HEK293 (cell line): ENCODE data around the gene THG1L.
A peak's percentile ranks its signal among the peaks of the same experiment; 100 is the strongest.

Experiments used
- KLF16 ChIP-seq: fragments of 450-650 bp; formaldehyde crosslinking; IDR thresholded peaks from 2 replicates; pipeline ENCODE4 v1.5.1; 2017; ENCODE audit warnings: missing biosample characterization, missing genetic modification characterization
- SETDB1 ChIP-seq: IDR thresholded peaks from one replicate; pipeline ENCODE4 v1.6.1; 2017; ENCODE audit warnings: mild to moderate bottlenecking, low read length, moderate library complexity, mixed read lengths; ENCODE audit not compliant: insufficient read length
- ZFP41 ChIP-seq: fragments of 450-650 bp; formaldehyde crosslinking; IDR thresholded peaks from 2 replicates; pipeline ENCODE4 v1.5.1; 2016; ENCODE audit warnings: missing biosample characterization, missing genetic modification characterization, borderline replicate concordance
- ZNF140 ChIP-seq: fragments of 450-650 bp; formaldehyde crosslinking; IDR thresholded peaks from 2 replicates; pipeline ENCODE4 v1.5.1; 2016; ENCODE audit warnings: missing biosample characterization, missing genetic modification characterization
- ZNF157 ChIP-seq: fragments of 450-650 bp; formaldehyde crosslinking; IDR thresholded peaks from 2 replicates; pipeline ENCODE4 v1.5.1; 2016; ENCODE audit warnings: missing biosample characterization, missing genetic modification characterization
- ZNF558 ChIP-seq: fragments of 450-650 bp; formaldehyde crosslinking; IDR thresholded peaks from 2 replicates; pipeline ENCODE4 v1.5.1; 2016; ENCODE audit warnings: missing biosample characterization, missing genetic modification characterization
- ZNF596 ChIP-seq: fragments of 450-650 bp; IDR thresholded peaks from 2 replicates; pipeline ENCODE4 v1.5.0; 2018; ENCODE audit warnings: missing biosample characterization, mild to moderate bottlenecking, missing genetic modification characterization, moderate library complexity
- ZNF600 ChIP-seq: fragments of 450-650 bp; formaldehyde crosslinking; IDR thresholded peaks from 2 replicates; pipeline ENCODE4 v1.5.1; 2016; ENCODE audit warnings: missing biosample characterization, missing genetic modification characterization
- ZNF670 ChIP-seq: fragments of 450-650 bp; formaldehyde crosslinking; IDR thresholded peaks from 2 replicates; pipeline ENCODE4 v1.5.1; 2016; ENCODE audit warnings: missing biosample characterization, missing genetic modification characterization, low read depth
- ZSCAN23 ChIP-seq: fragments of 450-650 bp; formaldehyde crosslinking; IDR thresholded peaks from 2 replicates; pipeline ENCODE4 v1.5.1; 2016; ENCODE audit warnings: missing biosample characterization, missing genetic modification characterization
- TF ChIP-seq, protein P1 (sequence below): fragments of 450-650 bp; formaldehyde crosslinking; IDR thresholded peaks from 2 replicates; pipeline ENCODE4 v1.5.1; 2016; ENCODE audit warnings: missing biosample characterization, missing genetic modification characterization, borderline replicate concordance
- TF ChIP-seq, protein P2 (sequence below): fragments of 450-650 bp; formaldehyde crosslinking; IDR thresholded peaks from 2 replicates; pipeline ENCODE4 v1.5.1; 2017; ENCODE audit warnings: missing biosample characterization, mild to moderate bottlenecking, missing genetic modification characterization, moderate library complexity
- TF ChIP-seq, protein P3 (sequence below): fragments of 450-650 bp; formaldehyde crosslinking; IDR thresholded peaks from 2 replicates; pipeline ENCODE4; 2016; ENCODE audit warnings: missing biosample characterization, missing genetic modification characterization
- TF ChIP-seq, protein P4 (sequence below): fragments of 450-650 bp; formaldehyde crosslinking; IDR thresholded peaks from 2 replicates; pipeline ENCODE4 v1.5.1; 2016; ENCODE audit warnings: missing biosample characterization, missing genetic modification characterization
- TF ChIP-seq, protein P5 (sequence below): fragments of 450-650 bp; formaldehyde crosslinking; IDR thresholded peaks from 2 replicates; pipeline ENCODE4 v1.5.1; 2017; ENCODE audit warnings: missing biosample characterization, missing genetic modification characterization
- TF ChIP-seq, protein P6 (sequence below): fragments of 450-650 bp; formaldehyde crosslinking; IDR thresholded peaks from 2 replicates; pipeline ENCODE4 v1.5.1; 2017; ENCODE audit warnings: missing biosample characterization, missing genetic modification characterization
- TF ChIP-seq, protein P7 (sequence below): fragments of 450-650 bp; formaldehyde crosslinking; IDR thresholded peaks from 2 replicates; pipeline ENCODE4 v1.5.1; 2016; ENCODE audit warnings: missing biosample characterization, missing genetic modification characterization, low read depth
- TF ChIP-seq, protein P8 (sequence below): sonication (generic); formaldehyde crosslinking; IDR thresholded peaks from 2 replicates; pipeline ENCODE4 v1.8.1; 2022; ENCODE audit warnings: mild to moderate bottlenecking, moderate library complexity, missing genetic modification reagents
- TF ChIP-seq, protein P9 (sequence below): fragments of 450-650 bp; formaldehyde crosslinking; IDR thresholded peaks from 2 replicates; pipeline ENCODE4 v1.5.1; 2017; ENCODE audit warnings: missing biosample characterization, missing genetic modification characterization

Gene THG1L

DNA sequence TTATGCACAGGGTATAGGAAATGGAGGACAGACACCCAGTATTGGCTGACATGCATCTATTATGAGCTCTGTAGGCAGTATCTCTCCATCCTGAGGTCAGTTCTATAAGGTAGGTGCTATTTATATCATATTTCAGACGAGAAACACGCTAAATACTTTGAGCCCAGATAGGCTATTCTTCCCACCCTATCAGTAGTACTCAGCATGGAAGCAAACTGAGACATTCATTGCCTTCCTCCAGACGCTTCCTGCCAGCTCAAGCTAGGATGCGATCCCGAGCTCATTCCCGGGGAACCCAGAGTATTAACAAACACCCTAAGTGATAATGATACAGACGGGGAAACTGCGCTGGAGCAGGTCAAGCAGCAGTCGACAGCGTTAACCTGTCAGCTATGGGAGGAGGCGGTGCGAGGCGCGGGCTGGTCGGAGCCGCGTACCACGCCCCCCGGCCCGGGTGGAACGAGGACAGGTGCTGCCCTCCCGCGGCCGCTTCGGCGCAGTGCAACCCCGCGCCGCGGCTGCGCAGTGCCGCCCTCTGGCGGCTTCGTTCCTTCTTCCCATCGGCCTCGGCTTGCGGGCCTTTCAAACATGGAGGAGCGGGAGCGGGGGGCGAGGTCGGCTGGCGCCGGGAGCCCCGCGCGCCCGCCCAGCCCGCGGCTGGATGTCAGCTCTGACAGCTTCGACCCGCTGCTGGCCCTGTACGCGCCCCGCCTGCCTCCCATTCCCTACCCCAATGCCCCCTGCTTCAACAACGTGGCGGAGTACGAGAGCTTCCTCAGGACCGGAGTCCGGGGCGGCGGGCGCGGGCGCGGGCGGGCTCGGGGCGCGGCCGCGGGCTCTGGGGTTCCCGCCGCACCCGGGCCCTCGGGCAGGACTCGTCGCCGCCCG lies 12.2 kb downstream of the THG1L start, which contains the start of gene LSM11 (continued):
- TF ChIP-seq, protein P1, sequence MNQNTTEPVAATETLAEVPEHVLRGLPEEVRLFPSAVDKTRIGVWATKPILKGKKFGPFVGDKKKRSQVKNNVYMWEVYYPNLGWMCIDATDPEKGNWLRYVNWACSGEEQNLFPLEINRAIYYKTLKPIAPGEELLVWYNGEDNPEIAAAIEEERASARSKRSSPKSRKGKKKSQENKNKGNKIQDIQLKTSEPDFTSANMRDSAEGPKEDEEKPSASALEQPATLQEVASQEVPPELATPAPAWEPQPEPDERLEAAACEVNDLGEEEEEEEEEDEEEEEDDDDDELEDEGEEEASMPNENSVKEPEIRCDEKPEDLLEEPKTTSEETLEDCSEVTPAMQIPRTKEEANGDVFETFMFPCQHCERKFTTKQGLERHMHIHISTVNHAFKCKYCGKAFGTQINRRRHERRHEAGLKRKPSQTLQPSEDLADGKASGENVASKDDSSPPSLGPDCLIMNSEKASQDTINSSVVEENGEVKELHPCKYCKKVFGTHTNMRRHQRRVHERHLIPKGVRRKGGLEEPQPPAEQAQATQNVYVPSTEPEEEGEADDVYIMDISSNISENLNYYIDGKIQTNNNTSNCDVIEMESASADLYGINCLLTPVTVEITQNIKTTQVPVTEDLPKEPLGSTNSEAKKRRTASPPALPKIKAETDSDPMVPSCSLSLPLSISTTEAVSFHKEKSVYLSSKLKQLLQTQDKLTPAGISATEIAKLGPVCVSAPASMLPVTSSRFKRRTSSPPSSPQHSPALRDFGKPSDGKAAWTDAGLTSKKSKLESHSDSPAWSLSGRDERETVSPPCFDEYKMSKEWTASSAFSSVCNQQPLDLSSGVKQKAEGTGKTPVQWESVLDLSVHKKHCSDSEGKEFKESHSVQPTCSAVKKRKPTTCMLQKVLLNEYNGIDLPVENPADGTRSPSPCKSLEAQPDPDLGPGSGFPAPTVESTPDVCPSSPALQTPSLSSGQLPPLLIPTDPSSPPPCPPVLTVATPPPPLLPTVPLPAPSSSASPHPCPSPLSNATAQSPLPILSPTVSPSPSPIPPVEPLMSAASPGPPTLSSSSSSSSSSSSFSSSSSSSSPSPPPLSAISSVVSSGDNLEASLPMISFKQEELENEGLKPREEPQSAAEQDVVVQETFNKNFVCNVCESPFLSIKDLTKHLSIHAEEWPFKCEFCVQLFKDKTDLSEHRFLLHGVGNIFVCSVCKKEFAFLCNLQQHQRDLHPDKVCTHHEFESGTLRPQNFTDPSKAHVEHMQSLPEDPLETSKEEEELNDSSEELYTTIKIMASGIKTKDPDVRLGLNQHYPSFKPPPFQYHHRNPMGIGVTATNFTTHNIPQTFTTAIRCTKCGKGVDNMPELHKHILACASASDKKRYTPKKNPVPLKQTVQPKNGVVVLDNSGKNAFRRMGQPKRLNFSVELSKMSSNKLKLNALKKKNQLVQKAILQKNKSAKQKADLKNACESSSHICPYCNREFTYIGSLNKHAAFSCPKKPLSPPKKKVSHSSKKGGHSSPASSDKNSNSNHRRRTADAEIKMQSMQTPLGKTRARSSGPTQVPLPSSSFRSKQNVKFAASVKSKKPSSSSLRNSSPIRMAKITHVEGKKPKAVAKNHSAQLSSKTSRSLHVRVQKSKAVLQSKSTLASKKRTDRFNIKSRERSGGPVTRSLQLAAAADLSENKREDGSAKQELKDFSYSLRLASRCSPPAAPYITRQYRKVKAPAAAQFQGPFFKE (tag by site-specific recombination): no peak
- TF ChIP-seq, protein P2, sequence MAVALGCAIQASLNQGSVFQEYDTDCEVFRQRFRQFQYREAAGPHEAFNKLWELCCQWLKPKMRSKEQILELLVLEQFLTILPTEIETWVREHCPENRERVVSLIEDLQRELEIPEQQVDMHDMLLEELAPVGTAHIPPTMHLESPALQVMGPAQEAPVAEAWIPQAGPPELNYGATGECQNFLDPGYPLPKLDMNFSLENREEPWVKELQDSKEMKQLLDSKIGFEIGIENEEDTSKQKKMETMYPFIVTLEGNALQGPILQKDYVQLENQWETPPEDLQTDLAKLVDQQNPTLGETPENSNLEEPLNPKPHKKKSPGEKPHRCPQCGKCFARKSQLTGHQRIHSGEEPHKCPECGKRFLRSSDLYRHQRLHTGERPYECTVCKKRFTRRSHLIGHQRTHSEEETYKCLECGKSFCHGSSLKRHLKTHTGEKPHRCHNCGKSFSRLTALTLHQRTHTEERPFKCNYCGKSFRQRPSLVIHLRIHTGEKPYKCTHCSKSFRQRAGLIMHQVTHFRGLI (tag by site-specific recombination): no peak
- TF ChIP-seq, protein P3, sequence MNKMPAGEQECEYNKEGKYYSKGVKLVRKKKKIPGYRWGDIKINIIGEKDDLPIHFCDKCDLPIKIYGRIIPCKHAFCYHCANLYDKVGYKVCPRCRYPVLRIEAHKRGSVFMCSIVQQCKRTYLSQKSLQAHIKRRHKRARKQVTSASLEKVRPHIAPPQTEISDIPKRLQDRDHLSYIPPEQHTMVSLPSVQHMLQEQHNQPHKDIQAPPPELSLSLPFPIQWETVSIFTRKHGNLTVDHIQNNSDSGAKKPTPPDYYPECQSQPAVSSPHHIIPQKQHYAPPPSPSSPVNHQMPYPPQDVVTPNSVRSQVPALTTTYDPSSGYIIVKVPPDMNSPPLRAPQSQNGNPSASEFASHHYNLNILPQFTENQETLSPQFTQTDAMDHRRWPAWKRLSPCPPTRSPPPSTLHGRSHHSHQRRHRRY (tag by site-specific recombination): no peak
- TF ChIP-seq ZSCAN23 (tag by site-specific recombination): no peak
- no peak for TF ChIP-seq ZNF596
- TF ChIP-seq, protein P4, sequence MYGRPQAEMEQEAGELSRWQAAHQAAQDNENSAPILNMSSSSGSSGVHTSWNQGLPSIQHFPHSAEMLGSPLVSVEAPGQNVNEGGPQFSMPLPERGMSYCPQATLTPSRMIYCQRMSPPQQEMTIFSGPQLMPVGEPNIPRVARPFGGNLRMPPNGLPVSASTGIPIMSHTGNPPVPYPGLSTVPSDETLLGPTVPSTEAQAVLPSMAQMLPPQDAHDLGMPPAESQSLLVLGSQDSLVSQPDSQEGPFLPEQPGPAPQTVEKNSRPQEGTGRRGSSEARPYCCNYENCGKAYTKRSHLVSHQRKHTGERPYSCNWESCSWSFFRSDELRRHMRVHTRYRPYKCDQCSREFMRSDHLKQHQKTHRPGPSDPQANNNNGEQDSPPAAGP (tag by site-specific recombination): peak; percentile 54; the same call in 1 of the 2 replicates
- TF ChIP-seq, protein P5, sequence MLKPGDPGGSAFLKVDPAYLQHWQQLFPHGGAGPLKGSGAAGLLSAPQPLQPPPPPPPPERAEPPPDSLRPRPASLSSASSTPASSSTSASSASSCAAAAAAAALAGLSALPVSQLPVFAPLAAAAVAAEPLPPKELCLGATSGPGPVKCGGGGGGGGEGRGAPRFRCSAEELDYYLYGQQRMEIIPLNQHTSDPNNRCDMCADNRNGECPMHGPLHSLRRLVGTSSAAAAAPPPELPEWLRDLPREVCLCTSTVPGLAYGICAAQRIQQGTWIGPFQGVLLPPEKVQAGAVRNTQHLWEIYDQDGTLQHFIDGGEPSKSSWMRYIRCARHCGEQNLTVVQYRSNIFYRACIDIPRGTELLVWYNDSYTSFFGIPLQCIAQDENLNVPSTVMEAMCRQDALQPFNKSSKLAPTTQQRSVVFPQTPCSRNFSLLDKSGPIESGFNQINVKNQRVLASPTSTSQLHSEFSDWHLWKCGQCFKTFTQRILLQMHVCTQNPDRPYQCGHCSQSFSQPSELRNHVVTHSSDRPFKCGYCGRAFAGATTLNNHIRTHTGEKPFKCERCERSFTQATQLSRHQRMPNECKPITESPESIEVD (tag by site-specific recombination): no peak
- TF ChIP-seq SETDB1: no peak
- TF ChIP-seq, protein P6, sequence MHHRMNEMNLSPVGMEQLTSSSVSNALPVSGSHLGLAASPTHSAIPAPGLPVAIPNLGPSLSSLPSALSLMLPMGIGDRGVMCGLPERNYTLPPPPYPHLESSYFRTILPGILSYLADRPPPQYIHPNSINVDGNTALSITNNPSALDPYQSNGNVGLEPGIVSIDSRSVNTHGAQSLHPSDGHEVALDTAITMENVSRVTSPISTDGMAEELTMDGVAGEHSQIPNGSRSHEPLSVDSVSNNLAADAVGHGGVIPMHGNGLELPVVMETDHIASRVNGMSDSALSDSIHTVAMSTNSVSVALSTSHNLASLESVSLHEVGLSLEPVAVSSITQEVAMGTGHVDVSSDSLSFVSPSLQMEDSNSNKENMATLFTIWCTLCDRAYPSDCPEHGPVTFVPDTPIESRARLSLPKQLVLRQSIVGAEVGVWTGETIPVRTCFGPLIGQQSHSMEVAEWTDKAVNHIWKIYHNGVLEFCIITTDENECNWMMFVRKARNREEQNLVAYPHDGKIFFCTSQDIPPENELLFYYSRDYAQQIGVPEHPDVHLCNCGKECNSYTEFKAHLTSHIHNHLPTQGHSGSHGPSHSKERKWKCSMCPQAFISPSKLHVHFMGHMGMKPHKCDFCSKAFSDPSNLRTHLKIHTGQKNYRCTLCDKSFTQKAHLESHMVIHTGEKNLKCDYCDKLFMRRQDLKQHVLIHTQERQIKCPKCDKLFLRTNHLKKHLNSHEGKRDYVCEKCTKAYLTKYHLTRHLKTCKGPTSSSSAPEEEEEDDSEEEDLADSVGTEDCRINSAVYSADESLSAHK (tag by site-specific recombination): no peak
- TF ChIP-seq, protein P7, sequence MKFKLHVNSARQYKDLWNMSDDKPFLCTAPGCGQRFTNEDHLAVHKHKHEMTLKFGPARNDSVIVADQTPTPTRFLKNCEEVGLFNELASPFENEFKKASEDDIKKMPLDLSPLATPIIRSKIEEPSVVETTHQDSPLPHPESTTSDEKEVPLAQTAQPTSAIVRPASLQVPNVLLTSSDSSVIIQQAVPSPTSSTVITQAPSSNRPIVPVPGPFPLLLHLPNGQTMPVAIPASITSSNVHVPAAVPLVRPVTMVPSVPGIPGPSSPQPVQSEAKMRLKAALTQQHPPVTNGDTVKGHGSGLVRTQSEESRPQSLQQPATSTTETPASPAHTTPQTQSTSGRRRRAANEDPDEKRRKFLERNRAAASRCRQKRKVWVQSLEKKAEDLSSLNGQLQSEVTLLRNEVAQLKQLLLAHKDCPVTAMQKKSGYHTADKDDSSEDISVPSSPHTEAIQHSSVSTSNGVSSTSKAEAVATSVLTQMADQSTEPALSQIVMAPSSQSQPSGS (tag by site-specific recombination): no peak
- TF ChIP-seq, protein P8, sequence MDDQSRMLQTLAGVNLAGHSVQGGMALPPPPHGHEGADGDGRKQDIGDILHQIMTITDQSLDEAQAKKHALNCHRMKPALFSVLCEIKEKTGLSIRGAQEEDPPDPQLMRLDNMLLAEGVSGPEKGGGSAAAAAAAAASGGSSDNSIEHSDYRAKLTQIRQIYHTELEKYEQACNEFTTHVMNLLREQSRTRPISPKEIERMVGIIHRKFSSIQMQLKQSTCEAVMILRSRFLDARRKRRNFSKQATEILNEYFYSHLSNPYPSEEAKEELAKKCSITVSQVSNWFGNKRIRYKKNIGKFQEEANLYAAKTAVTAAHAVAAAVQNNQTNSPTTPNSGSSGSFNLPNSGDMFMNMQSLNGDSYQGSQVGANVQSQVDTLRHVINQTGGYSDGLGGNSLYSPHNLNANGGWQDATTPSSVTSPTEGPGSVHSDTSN (CRISPR knock-in tag): no peak
- TF ChIP-seq ZNF157: no peak
- TF ChIP-seq ZNF558 (tag by site-specific recombination): no peak
- TF ChIP-seq KLF16 (tag by site-specific recombination): no peak
- TF ChIP-seq ZNF670 (tag by site-specific recombination): no peak
- TF ChIP-seq, protein P9, sequence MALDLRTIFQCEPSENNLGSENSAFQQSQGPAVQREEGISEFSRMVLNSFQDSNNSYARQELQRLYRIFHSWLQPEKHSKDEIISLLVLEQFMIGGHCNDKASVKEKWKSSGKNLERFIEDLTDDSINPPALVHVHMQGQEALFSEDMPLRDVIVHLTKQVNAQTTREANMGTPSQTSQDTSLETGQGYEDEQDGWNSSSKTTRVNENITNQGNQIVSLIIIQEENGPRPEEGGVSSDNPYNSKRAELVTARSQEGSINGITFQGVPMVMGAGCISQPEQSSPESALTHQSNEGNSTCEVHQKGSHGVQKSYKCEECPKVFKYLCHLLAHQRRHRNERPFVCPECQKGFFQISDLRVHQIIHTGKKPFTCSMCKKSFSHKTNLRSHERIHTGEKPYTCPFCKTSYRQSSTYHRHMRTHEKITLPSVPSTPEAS (tag by site-specific recombination): no peak
- no peak for TF ChIP-seq ZNF140 (tag by site-specific recombination)
- TF ChIP-seq ZFP41 (tag by site-specific recombination): no peak
- TF ChIP-seq ZNF600 (tag by site-specific recombination): 0 out of 2 replicates have a peak, but pooled peaks have one; percentile 51
